ENCODE measurements around the gene TOP3B. TPM values are rescaled to one million over a fixed set of nuclear protein-coding genes. Genes with fewer than 3 reads are reported as not detected.
A peak's percentile ranks its signal among the peaks of the same experiment; 100 is the strongest.

The TOP3B gene
- total and polyA plus RNA-seq, 9 of the 15 experiments (the other 6 are each of a cell fraction or from before 2014, with no cell fraction given) = 3.0 to 188 (median 112) TPM

DNA sequence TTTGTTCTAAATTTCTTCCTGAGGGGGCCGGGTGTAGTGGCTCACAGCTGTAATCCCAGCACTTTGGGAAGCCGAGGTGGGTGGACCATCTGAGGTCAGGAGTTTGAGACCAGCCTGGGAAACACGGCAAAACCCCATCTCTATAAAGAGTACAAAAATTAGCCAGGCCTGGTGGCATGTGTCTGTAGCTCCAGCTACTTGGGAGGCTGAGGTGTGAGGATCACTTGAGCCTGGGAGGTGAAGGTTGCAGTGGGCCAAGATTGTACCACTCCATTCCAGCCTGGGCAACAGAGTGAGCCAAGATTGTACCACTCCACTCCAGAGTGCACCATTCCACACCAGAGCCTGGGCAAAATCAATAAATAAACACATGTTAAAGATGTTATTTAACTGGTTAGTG is 20.6 kb upstream of the TOP3B start (continued):
- TF ChIP-seq, protein P1, sequence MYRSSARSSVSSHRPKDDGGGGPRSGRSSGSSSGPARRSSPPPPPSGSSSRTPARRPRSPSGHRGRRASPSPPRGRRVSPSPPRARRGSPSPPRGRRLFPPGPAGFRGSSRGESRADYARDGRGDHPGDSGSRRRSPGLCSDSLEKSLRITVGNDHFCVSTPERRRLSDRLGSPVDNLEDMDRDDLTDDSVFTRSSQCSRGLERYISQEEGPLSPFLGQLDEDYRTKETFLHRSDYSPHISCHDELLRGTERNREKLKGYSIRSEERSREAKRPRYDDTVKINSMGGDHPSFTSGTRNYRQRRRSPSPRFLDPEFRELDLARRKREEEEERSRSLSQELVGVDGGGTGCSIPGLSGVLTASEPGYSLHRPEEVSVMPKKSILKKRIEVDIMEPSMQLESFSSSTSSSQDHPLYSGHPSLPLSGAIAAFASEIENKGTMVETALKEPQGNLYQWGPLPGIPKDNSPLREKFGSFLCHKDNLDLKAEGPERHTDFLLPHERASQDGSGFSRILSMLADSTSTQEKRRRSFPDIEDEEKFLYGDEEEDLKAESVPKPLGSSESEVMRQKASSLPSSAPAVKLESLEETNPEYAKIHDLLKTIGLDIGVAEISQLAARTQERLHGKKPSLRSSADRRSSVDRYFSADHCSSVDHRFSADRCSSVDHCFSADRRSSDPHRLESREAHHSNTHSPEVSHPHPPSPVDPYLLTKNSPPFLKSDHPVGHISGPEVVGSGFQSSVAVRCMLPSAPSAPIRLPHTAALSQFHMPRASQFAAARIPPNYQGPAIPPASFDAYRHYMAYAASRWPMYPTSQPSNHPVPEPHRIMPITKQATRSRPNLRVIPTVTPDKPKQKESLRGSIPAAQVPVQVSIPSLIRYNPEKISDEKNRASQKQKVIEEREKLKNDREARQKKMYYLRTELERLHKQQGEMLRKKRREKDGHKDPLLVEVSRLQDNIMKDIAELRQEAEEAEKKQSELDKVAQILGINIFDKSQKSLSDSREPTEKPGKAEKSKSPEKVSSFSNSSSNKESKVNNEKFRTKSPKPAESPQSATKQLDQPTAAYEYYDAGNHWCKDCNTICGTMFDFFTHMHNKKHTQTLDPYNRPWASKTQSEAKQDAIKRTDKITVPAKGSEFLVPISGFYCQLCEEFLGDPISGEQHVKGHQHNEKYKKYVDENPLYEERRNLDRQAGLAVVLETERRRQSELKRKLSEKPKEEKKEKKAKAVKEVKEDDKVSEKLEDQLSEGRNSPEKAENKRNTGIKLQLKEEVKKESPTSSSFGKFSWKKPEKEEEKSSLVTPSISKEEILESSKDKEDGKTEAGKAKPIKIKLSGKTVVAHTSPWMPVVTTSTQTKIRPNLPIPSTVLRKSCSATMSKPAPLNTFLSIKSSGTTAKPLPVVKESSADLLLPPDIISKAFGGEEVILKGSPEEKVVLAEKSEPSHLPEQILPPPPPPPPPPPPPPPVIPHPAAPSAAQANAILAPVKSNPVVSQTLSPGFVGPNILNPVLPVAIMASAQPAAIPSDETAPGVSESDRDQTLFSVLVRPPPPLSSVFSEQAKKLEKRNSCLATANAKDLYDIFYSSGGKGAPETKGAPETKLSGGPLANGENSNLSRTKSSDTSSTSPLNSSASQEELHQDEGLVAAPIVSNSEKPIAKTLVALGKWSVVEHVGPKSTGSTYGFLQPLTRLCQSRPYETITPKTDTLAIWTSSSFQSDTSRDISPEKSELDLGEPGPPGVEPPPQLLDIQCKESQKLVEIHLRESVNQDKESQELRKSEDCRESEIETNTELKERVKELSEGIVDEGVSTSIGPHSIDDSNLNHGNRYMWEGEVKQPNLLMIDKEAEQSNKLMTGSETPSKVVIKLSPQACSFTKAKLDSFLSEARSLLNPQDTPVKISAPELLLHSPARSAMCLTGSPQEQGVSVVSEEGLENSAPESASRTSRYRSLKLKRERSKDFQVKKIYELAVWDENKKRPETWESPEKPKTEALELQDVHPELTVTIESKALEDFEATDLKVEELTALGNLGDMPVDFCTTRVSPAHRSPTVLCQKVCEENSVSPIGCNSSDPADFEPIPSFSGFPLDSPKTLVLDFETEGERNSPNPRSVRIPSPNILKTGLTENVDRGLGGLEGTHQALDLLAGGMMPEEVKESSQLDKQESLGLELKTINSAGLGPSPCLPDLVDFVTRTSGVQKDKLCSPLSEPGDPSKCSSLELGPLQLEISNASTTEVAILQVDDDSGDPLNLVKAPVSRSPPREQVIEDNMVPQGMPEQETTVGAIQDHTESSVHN (IDR thresholded peaks at IDR 0.05; ENCODE audit: borderline replicate concordance in 1 of 2, low read depth in 1 of 2) = no peak
- TF ChIP-seq HLTF (IDR thresholded peaks at IDR 0.05) (no peak), ZNF589 (CRISPR knock-in tag; IDR thresholded peaks at IDR 0.05; ENCODE audit: low read depth) (no peak), BCL6 (CRISPR knock-in tag; IDR thresholded peaks at IDR 0.05) (no peak), ZNF23 (CRISPR knock-in tag; IDR thresholded peaks at IDR 0.05) (no peak), TEAD4 (IDR thresholded peaks at IDR 0.05; ENCODE audit: low read length) (no peak), TEAD4 (CRISPR knock-in tag; IDR thresholded peaks at IDR 0.05; ENCODE audit: borderline replicate concordance) (0 out of 2 replicates have a peak, but pooled peaks have one; percentile 59), TAF7 (tag; IDR thresholded peaks at IDR 0.05) (no peak), ETV5 (CRISPR knock-in tag; IDR thresholded peaks at IDR 0.05; ENCODE audit: low read depth) (no peak; the same call in 1 of the 2 replicates)
- TF ChIP-seq, protein P2, sequence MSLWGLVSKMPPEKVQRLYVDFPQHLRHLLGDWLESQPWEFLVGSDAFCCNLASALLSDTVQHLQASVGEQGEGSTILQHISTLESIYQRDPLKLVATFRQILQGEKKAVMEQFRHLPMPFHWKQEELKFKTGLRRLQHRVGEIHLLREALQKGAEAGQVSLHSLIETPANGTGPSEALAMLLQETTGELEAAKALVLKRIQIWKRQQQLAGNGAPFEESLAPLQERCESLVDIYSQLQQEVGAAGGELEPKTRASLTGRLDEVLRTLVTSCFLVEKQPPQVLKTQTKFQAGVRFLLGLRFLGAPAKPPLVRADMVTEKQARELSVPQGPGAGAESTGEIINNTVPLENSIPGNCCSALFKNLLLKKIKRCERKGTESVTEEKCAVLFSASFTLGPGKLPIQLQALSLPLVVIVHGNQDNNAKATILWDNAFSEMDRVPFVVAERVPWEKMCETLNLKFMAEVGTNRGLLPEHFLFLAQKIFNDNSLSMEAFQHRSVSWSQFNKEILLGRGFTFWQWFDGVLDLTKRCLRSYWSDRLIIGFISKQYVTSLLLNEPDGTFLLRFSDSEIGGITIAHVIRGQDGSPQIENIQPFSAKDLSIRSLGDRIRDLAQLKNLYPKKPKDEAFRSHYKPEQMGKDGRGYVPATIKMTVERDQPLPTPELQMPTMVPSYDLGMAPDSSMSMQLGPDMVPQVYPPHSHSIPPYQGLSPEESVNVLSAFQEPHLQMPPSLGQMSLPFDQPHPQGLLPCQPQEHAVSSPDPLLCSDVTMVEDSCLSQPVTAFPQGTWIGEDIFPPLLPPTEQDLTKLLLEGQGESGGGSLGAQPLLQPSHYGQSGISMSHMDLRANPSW (CRISPR knock-in tag; IDR thresholded peaks at IDR 0.05) = peak; percentile 84; the same call in 1 of the 2 replicates
- TF ChIP-seq, protein P3, sequence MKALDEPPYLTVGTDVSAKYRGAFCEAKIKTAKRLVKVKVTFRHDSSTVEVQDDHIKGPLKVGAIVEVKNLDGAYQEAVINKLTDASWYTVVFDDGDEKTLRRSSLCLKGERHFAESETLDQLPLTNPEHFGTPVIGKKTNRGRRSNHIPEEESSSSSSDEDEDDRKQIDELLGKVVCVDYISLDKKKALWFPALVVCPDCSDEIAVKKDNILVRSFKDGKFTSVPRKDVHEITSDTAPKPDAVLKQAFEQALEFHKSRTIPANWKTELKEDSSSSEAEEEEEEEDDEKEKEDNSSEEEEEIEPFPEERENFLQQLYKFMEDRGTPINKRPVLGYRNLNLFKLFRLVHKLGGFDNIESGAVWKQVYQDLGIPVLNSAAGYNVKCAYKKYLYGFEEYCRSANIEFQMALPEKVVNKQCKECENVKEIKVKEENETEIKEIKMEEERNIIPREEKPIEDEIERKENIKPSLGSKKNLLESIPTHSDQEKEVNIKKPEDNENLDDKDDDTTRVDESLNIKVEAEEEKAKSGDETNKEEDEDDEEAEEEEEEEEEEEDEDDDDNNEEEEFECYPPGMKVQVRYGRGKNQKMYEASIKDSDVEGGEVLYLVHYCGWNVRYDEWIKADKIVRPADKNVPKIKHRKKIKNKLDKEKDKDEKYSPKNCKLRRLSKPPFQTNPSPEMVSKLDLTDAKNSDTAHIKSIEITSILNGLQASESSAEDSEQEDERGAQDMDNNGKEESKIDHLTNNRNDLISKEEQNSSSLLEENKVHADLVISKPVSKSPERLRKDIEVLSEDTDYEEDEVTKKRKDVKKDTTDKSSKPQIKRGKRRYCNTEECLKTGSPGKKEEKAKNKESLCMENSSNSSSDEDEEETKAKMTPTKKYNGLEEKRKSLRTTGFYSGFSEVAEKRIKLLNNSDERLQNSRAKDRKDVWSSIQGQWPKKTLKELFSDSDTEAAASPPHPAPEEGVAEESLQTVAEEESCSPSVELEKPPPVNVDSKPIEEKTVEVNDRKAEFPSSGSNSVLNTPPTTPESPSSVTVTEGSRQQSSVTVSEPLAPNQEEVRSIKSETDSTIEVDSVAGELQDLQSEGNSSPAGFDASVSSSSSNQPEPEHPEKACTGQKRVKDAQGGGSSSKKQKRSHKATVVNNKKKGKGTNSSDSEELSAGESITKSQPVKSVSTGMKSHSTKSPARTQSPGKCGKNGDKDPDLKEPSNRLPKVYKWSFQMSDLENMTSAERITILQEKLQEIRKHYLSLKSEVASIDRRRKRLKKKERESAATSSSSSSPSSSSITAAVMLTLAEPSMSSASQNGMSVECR (CRISPR knock-in tag; IDR thresholded peaks at IDR 0.05) = 0 out of 2 replicates have a peak, but pooled peaks have one; percentile 14
- TF ChIP-seq, protein P4, sequence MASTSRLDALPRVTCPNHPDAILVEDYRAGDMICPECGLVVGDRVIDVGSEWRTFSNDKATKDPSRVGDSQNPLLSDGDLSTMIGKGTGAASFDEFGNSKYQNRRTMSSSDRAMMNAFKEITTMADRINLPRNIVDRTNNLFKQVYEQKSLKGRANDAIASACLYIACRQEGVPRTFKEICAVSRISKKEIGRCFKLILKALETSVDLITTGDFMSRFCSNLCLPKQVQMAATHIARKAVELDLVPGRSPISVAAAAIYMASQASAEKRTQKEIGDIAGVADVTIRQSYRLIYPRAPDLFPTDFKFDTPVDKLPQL (IDR thresholded peaks at IDR 0.05; ENCODE audit: extremely low read depth, insufficient read length) = no peak
